NCI-H2196 (cell line): Measurements from ENCODE around the gene EIF4E1B.

Source experiments
- DNase-seq: peaks from one replicate; lab custom pipeline; 2025; ENCODE audit not compliant: unreplicated experiment; lab: John Stamatoyannopoulos, UW

EIF4E1B gene

GRCh38 chr5:176679365-176680225 lies 49.1 kb downstream of the EIF4E1B start:
- no peak for DNase-seq

- no peak for DNase-seq
Observed at GRCh38 chr5:176680226-176680563, 49.7 kb downstream of the EIF4E1B start.

GRCh38 chr5:176682016-176682531 lies 51.6 kb downstream of the EIF4E1B start:
- no peak for DNase-seq

- no peak for DNase-seq
Observed at GRCh38 chr5:176685010-176685409, 54.5 kb downstream of the EIF4E1B start.

GRCh38 chr5:176687247-176687646 lies 56.8 kb downstream of the EIF4E1B start:
- DNase-seq = no peak

GRCh38 chr5:176687881-176688280 lies 57.4 kb downstream of the EIF4E1B start:
- DNase-seq = no peak

- no peak for DNase-seq
Observed at GRCh38 chr5:176690911-176691310, 60.4 kb downstream of the EIF4E1B start.

GRCh38 chr5:176691524-176691923 lies 61.0 kb downstream of the EIF4E1B start:
- DNase-seq = no peak

GRCh38 chr5:176692326-176692725 lies 61.9 kb downstream of the EIF4E1B start:
- DNase-seq = no peak

- DNase-seq = no peak
Observed at GRCh38 chr5:176692839-176693476, 62.5 kb downstream of the EIF4E1B start.

- DNase-seq = no peak
Observed at GRCh38 chr5:176693477-176693851, 63.0 kb downstream of the EIF4E1B start.

GRCh38 chr5:176694146-176694545 lies 63.7 kb downstream of the EIF4E1B start:
- DNase-seq = no peak

- no peak for DNase-seq
Observed at GRCh38 chr5:176694631-176695030, 64.2 kb downstream of the EIF4E1B start.

- DNase-seq = no peak
Observed at GRCh38 chr5:176695073-176695472, 64.6 kb downstream of the EIF4E1B start.
